Measurements from ENCODE around the gene PRR18. TPM values are rescaled to one million over a fixed set of nuclear protein-coding genes. Genes with fewer than 3 reads are reported as not detected.

PRR18 gene
- total RNA-seq, 1 experiment from 2014 or later: 0.07 TPM

DNA sequence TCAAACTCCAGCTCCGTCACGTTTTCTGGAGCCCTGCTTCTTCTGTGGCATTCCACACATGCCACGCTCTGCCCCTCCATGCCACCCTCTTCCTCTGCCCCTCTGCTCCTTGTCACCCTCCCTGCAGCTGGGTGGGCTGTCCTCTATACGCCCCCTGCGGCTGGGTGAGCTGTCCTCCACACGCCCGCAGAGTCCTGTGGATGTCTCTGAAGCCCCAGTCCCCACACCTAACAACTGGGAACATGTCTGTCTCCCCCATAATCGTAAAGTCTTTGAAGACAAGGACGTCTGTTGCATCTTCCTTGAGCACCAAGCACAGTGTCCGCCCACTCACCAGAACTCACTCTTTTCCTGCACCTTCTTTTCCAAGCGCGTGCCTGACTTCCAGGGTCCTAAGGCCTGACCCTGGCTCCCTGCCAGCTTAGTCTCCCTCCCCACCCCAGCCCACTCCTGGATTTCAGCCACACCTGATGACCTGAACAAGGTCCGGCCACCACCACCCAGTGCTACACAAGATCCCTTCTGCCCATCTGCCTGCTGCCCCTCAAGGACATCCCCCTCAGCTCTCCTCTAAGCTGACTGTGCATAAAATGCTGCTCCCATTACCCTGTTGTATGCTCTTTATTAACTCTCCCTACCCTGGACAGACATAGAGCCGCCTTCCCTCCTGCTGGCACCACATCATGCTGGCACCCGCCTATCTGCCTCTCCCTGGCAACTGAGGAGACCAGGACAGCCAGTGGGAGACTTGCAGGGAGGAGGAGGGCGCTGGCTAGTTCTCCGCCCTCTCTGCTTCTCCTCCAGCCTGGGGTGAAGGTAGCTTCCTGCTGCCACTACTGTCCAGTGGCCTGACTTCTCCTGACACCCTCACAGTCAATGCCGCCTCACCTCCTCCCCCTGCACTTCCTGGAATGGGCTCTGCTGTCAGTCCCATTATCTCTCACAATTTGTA lies 10.7 kb upstream of the PRR18 start:
- H3K27me3 ChIP-seq (ENCODE audit: control insufficient read depth, insufficient read depth, low read length): no peaks in the 10 kb centered on the region
- H3K36me3 ChIP-seq (replicated peaks; ENCODE audit: control insufficient read depth, insufficient read depth, low read length): peaks cover 10% of the 10 kb centered on the region
- DNase-seq: no peak

GRCh38 chr6:166318227-166318626 lies 10.0 kb upstream of the PRR18 start:
- H3K27me3 ChIP-seq (ENCODE audit: control insufficient read depth, insufficient read depth, low read length): no peaks in the 10 kb centered on the region
- peaks cover 6% of the 10 kb centered on the region for H3K36me3 ChIP-seq (replicated peaks; ENCODE audit: control insufficient read depth, insufficient read depth, low read length)
- no peak overlapping the region for H3K4me3 ChIP-seq (ENCODE audit: insufficient read depth, low read depth, low read length)
- no peak for DNase-seq

More for the DNA sequence above, 10.7 kb upstream of the PRR18 start:
- no peak overlapping the region for H3K4me3 ChIP-seq (ENCODE audit: insufficient read depth, low read depth, low read length)

- H3K36me3 ChIP-seq (replicated peaks; ENCODE audit: control insufficient read depth, insufficient read depth, low read length): peaks cover 4% of the 10 kb centered on the region
- H3K27me3 ChIP-seq (ENCODE audit: control insufficient read depth, insufficient read depth, low read length): no peaks in the 10 kb centered on the region
- H3K4me3 ChIP-seq (ENCODE audit: insufficient read depth, low read depth, low read length): no peak overlapping the region
- no peak for DNase-seq
Measured at GRCh38 chr6:166317261-166318212, 9.3 kb upstream of the PRR18 start.

GRCh38 chr6:166315436-166315835 lies 7.2 kb upstream of the PRR18 start:
- no peak overlapping the region for H3K4me3 ChIP-seq (ENCODE audit: insufficient read depth, low read depth, low read length)
- H3K27me3 ChIP-seq (ENCODE audit: control insufficient read depth, insufficient read depth, low read length): no peaks in the 10 kb centered on the region
- DNase-seq: no peak
- no peaks in the 10 kb centered on the region; the same call in 1 of the 2 replicates for H3K36me3 ChIP-seq (replicated peaks; ENCODE audit: control insufficient read depth, insufficient read depth, low read length)

- Histone ChIP-seq H3K27me3 (ENCODE audit: control insufficient read depth, insufficient read depth, low read length) (peaks cover 9% of the 10 kb centered on the region), H3K4me3 (ENCODE audit: insufficient read depth, low read depth, low read length) (no peak overlapping the region), H3K36me3 (replicated peaks; ENCODE audit: control insufficient read depth, insufficient read depth, low read length) (no peaks in the 10 kb centered on the region)
- DNase-seq: no peak
Measured at GRCh38 chr6:166314454-166314853, 6.3 kb upstream of the PRR18 start.

- peaks cover 19% of the 10 kb centered on the region for H3K27me3 ChIP-seq (ENCODE audit: control insufficient read depth, insufficient read depth, low read length)
Measured at GRCh38 chr6:166313255-166314070, 5.3 kb upstream of the PRR18 start.

DNA sequence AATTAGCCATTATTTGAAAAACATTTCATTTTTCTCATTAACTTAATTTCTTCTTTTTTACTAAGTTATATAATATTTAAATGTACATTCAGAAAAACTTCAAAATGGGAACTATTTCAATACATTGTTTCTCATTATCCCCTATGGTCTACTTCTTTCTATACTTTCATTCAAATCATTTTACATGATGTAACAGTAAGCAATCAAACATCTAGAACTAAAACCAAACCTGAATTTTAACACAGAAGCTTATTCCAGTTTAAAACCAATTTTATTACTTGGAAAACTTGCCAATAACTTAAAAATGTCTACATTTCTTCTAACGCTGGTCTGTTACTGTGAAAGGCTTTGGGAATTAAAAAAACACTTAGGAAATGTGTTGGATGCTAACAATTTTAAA lies 4.6 kb upstream of the PRR18 start:
- Histone ChIP-seq H3K27me3 (ENCODE audit: control insufficient read depth, insufficient read depth, low read length) (peaks cover 25% of the 10 kb centered on the region), H3K4me3 (ENCODE audit: insufficient read depth, low read depth, low read length) (no peak overlapping the region), H3K36me3 (replicated peaks; ENCODE audit: control insufficient read depth, insufficient read depth, low read length) (no peaks in the 10 kb centered on the region)
- no peak for DNase-seq

More at GRCh38 chr6:166313255-166314070, 5.3 kb upstream of the PRR18 start:
- Histone ChIP-seq H3K4me3 (ENCODE audit: insufficient read depth, low read depth, low read length) (no peak overlapping the region), H3K36me3 (replicated peaks; ENCODE audit: control insufficient read depth, insufficient read depth, low read length) (no peaks in the 10 kb centered on the region)
- peak; percentile 85 for DNase-seq

GRCh38 chr6:166310634-166311033 lies 2.4 kb upstream of the PRR18 start:
- no peak for DNase-seq
- Histone ChIP-seq H3K27me3 (ENCODE audit: control insufficient read depth, insufficient read depth, low read length) (peaks cover 46% of the 10 kb centered on the region), H3K4me3 (ENCODE audit: insufficient read depth, low read depth, low read length) (no peak overlapping the region), H3K36me3 (replicated peaks; ENCODE audit: control insufficient read depth, insufficient read depth, low read length) (no peaks in the 10 kb centered on the region)

- Histone ChIP-seq H3K36me3 (replicated peaks; ENCODE audit: control insufficient read depth, insufficient read depth, low read length) (no peaks in the 10 kb centered on the region), H3K27me3 (ENCODE audit: control insufficient read depth, insufficient read depth, low read length) (peaks cover 49% of the 10 kb centered on the region), H3K4me3 (ENCODE audit: insufficient read depth, low read depth, low read length) (no peak overlapping the region)
- no peak for DNase-seq
Measured at GRCh38 chr6:166309977-166310376, 1.8 kb upstream of the PRR18 start.

DNA sequence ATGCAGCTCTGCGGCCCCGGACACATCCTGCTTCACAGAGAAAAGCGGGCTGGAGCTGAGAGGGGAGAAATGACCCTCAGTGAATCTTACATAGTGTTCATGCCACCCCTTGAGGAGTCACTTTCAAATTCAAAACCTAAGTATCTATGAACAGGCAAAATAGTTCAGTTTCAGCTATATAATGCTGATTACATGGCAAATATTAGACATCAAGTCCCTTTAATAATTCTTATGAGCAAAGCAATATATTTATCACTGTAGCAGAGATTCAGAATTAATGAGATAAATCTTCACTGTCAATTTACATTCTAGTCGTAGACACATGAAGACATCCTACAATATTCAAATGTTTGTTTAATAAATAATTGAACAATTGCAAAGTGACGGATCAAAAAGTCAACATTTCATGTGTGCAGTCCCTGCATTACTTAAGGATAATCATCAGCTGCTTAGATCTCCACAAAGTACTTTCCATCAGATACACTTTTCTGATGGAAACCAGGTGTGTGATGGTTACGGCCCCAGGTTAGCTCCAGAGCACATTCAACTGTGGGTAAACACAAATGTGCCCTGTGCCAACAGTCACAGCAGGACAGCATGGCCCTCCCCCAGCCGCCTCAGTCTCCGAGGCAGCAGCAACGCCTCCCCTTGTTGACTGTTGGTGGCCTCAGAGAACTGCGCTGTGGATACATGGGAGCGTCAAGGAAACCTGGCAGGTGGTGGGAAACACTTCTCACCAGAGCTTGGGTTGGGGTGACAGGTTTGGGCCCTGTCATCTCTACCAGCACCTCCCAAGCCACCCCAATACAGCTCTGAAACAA lies 787 bp upstream of the PRR18 start:
- peak overlapping the region; percentile 45 for H3K4me3 ChIP-seq (ENCODE audit: insufficient read depth, low read depth, low read length)
- peaks cover 49% of the 10 kb centered on the region for H3K27me3 ChIP-seq (ENCODE audit: control insufficient read depth, insufficient read depth, low read length)
- no peaks in the 10 kb centered on the region for H3K36me3 ChIP-seq (replicated peaks; ENCODE audit: control insufficient read depth, insufficient read depth, low read length)
- no peak for DNase-seq

- peak; percentile 84 for DNase-seq
- Histone ChIP-seq H3K27me3 (ENCODE audit: control insufficient read depth, insufficient read depth, low read length) (peaks cover 49% of the 10 kb centered on the region), H3K36me3 (replicated peaks; ENCODE audit: control insufficient read depth, insufficient read depth, low read length) (no peaks in the 10 kb centered on the region), H3K4me3 (ENCODE audit: insufficient read depth, low read depth, low read length) (peak overlapping the region; percentile 45)
Measured at GRCh38 chr6:166307082-166308032, 835 bp downstream of the PRR18 start.

DNA sequence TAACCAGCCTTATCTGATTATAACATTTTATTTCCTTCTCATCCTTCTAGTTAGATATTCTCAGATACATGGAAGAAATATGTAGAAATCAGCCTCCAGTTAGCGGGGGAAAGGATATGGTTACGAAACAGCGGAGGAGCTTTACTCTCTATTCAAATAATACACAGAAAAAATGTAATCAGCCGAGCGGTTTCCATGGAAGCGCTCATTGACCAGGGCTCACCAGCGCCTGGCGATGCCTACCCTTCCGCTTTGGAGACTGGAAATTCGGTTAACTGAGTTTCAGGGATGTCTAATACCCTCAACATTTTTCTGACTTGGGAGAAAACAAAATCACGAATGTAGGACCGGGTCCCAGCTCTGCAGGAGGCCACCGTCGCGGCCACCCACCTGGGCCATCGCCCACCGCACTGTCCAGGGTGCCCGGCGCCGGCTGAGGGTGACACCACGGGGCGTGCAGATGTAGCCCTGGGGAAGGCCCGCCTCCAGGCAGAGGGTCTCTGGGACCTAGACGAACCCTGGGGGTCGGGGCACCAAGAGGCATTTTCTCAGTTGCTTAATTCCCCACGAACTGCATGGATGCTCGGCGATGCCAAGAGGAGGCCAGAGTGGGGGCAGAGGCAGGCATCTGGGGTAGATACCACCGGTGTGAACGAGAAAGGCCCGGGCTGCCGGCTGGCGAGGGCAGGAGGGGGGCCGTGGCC lies 1.7 kb downstream of the PRR18 start:
- H3K27me3 ChIP-seq (ENCODE audit: control insufficient read depth, insufficient read depth, low read length): peaks cover 49% of the 10 kb centered on the region

More for the DNA sequence above, 1.7 kb downstream of the PRR18 start:
- Histone ChIP-seq H3K4me3 (ENCODE audit: insufficient read depth, low read depth, low read length) (no peak overlapping the region), H3K36me3 (replicated peaks; ENCODE audit: control insufficient read depth, insufficient read depth, low read length) (no peaks in the 10 kb centered on the region)
- no peak for DNase-seq
